ENCODE data around the gene RUVBL1. TPM values are rescaled to one million over a fixed set of nuclear protein-coding genes. Genes with fewer than 3 reads are reported as not detected.

The RUVBL1 gene
- total and polyA plus RNA-seq, 4 donors, result 13.3 to 23.1 (median 13.9) TPM

DNA sequence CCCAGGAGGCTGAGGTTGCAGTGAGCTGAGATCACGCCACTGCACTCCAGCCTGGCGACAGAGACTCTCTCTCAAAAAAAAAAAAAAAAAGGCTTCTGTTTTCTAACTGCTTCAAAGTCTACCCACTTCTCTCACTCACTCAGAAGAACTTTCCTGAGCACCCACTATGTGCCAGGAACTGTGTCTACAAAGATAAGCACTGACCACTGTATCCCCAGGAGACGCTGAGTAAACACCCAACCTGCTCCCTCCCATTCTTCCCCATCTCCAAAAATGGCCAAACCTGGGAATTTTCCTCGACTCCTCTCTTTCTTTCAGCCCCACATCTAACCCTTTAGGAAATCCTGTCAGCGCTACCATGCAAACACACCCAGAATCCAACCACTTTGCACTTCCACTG is 12.5 kb downstream of the RUVBL1 start:
- Histone ChIP-seq H3K27ac (ENCODE audit: low read depth in 1 of 2, low read length in 2 of 2) (no peak overlapping the region), H3K27me3 (ENCODE audit: control insufficient read depth in 4 of 4, insufficient read depth in 4 of 4, low read length in 3 of 4) (no peaks in the 10 kb centered on the region), H3K9ac (ENCODE audit: low read depth in 1 of 2, low read length in 2 of 2) (no peak overlapping the region), H3K36me3 (ENCODE audit: control insufficient read depth in 4 of 4, insufficient read depth in 3 of 4, low read depth in 1 of 4, low read length in 3 of 4) (peaks cover 0 to 10% (median 2%) of the 10 kb centered on the region in 4 donors), H3K9me3 (ENCODE audit: control insufficient read depth in 4 of 4, low read length in 3 of 4) (no peaks in the 10 kb centered on the region), H3K4me3 (ENCODE audit: low read depth in 1 of 3, low read length in 3 of 3) (no peak overlapping the region), H3K4me1 (ENCODE audit: control insufficient read depth in 4 of 4, insufficient read depth in 4 of 4, low read length in 3 of 4) (peaks cover 1 to 12% (median 7%) of the 10 kb centered on the region in 4 donors)
- TF ChIP-seq FOXA1 (IDR thresholded peaks at IDR 0.05) (no peak), FOXA2 (IDR thresholded peaks at IDR 0.05) (no peak), RXRA (IDR thresholded peaks at IDR 0.05) (no peak), GABPA (IDR thresholded peaks at IDR 0.05 in 1 of 2, conservative IDR thresholded peaks at IDR 0.05 in 1 of 2) (no peak), SP1 (IDR thresholded peaks at IDR 0.05) (no peak), TAF1 (conservative IDR thresholded peaks at IDR 0.05) (no peak), EGR1 (IDR thresholded peaks at IDR 0.05; ENCODE audit: low read depth in 2 of 2) (no peak), HNF4A (conservative IDR thresholded peaks at IDR 0.05) (no peak)
- TF ChIP-seq, protein P1, sequence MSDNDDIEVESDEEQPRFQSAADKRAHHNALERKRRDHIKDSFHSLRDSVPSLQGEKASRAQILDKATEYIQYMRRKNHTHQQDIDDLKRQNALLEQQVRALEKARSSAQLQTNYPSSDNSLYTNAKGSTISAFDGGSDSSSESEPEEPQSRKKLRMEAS (IDR thresholded peaks at IDR 0.05), result no peak
- TF ChIP-seq, protein P2, sequence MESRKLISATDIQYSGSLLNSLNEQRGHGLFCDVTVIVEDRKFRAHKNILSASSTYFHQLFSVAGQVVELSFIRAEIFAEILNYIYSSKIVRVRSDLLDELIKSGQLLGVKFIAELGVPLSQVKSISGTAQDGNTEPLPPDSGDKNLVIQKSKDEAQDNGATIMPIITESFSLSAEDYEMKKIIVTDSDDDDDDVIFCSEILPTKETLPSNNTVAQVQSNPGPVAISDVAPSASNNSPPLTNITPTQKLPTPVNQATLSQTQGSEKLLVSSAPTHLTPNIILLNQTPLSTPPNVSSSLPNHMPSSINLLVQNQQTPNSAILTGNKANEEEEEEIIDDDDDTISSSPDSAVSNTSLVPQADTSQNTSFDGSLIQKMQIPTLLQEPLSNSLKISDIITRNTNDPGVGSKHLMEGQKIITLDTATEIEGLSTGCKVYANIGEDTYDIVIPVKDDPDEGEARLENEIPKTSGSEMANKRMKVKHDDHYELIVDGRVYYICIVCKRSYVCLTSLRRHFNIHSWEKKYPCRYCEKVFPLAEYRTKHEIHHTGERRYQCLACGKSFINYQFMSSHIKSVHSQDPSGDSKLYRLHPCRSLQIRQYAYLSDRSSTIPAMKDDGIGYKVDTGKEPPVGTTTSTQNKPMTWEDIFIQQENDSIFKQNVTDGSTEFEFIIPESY (IDR thresholded peaks at IDR 0.05), result no peak
- TF ChIP-seq, protein P3, sequence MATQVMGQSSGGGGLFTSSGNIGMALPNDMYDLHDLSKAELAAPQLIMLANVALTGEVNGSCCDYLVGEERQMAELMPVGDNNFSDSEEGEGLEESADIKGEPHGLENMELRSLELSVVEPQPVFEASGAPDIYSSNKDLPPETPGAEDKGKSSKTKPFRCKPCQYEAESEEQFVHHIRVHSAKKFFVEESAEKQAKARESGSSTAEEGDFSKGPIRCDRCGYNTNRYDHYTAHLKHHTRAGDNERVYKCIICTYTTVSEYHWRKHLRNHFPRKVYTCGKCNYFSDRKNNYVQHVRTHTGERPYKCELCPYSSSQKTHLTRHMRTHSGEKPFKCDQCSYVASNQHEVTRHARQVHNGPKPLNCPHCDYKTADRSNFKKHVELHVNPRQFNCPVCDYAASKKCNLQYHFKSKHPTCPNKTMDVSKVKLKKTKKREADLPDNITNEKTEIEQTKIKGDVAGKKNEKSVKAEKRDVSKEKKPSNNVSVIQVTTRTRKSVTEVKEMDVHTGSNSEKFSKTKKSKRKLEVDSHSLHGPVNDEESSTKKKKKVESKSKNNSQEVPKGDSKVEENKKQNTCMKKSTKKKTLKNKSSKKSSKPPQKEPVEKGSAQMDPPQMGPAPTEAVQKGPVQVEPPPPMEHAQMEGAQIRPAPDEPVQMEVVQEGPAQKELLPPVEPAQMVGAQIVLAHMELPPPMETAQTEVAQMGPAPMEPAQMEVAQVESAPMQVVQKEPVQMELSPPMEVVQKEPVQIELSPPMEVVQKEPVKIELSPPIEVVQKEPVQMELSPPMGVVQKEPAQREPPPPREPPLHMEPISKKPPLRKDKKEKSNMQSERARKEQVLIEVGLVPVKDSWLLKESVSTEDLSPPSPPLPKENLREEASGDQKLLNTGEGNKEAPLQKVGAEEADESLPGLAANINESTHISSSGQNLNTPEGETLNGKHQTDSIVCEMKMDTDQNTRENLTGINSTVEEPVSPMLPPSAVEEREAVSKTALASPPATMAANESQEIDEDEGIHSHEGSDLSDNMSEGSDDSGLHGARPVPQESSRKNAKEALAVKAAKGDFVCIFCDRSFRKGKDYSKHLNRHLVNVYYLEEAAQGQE (IDR thresholded peaks at IDR 0.05), result no peak
- WGBS, result 98% methylated on average over 5 of the region's 5 CpGs
- no peak for DNase-seq (ENCODE audit: low spot score)

DNA sequence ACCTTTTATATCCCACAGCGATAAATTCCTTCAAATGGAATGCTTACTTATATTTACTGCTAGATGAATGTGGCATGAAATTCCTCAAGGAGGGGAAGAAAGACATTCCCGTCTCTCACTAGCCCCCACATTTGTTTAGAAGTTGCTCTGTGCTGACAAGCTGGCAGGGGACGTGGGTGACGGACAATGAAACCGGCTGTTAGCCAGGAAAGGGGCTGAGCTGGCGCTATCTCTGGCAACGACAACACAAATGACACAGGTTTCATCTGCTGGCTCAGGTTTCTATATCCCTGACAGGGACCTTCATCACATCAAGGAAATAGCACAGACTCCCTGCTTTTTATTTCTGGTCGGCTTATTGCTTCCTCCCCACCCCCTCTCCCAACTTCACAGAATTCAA is 15.8 kb downstream of the RUVBL1 start:
- Histone ChIP-seq H3K4me1 (ENCODE audit: control insufficient read depth in 4 of 4, insufficient read depth in 4 of 4, low read length in 3 of 4) (peaks cover 1 to 9% (median 7%) of the 10 kb centered on the region in 4 donors), H3K36me3 (ENCODE audit: control insufficient read depth in 4 of 4, insufficient read depth in 3 of 4, low read depth in 1 of 4, low read length in 3 of 4) (peaks cover 0 to 16% (median 5%) of the 10 kb centered on the region in 4 donors), H3K27ac (ENCODE audit: low read depth in 1 of 2, low read length in 2 of 2) (peak overlapping the region; percentile 28 to 37), H3K9me3 (ENCODE audit: control insufficient read depth in 4 of 4, low read length in 3 of 4) (no peaks in the 10 kb centered on the region), H3K27me3 (ENCODE audit: control insufficient read depth in 4 of 4, insufficient read depth in 4 of 4, low read length in 3 of 4) (no peaks in the 10 kb centered on the region), H3K4me3 (ENCODE audit: low read depth in 1 of 3, low read length in 3 of 3) (no peak overlapping the region), H3K9ac (ENCODE audit: low read depth in 1 of 2, low read length in 2 of 2) (no peak overlapping the region)
- no peak for DNase-seq (ENCODE audit: low spot score)
- whole genome bisulfite sequencing, result 37% methylated on average over 8 of the region's 8 CpGs
- TF ChIP-seq GABPA (IDR thresholded peaks at IDR 0.05 in 1 of 2, conservative IDR thresholded peaks at IDR 0.05 in 1 of 2) (no peak), FOXA2 (IDR thresholded peaks at IDR 0.05) (no peak), FOXA1 (IDR thresholded peaks at IDR 0.05) (no peak), HNF4A (conservative IDR thresholded peaks at IDR 0.05) (no peak)
- TF ChIP-seq, protein P4, sequence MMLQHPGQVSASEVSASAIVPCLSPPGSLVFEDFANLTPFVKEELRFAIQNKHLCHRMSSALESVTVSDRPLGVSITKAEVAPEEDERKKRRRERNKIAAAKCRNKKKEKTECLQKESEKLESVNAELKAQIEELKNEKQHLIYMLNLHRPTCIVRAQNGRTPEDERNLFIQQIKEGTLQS (IDR thresholded peaks at IDR 0.05), result no peak
- TF ChIP-seq, protein P2 (IDR thresholded peaks at IDR 0.05), result no peak

All from liver (tissue), 9 donors.